NB4 (cell line): ENCODE results near the gene NXN.
A peak's percentile ranks its signal among the peaks of the same experiment; 100 is the strongest.
"Not testable (repeated sequence)": the region's sequence is repeated elsewhere in the genome, so short reads cannot be mapped to it uniquely, and the experiment has no call there.

Source experiments
- DNase-seq: peaks from one replicate; pipeline ENCODE4 v3.0.0; 2010; ENCODE audit warnings: low read depth
- H3K4me3 ChIP-seq: one replicate; pipeline ENCODE4 v1.5.1; 2011; ENCODE audit warnings: mild to moderate bottlenecking, low read depth, low read length, moderate library complexity
- MYC ChIP-seq: IDR thresholded peaks from 2 replicates; pipeline ENCODE4 v1.6.1; 2011; ENCODE audit warnings: low read depth, low read length
- POLR2A ChIP-seq: IDR thresholded peaks from 2 replicates; pipeline ENCODE4 v1.6.1; 2011; ENCODE audit warnings: mild to moderate bottlenecking; ENCODE audit not compliant: insufficient read length; ENCODE audit errors: extremely low read depth
- TF ChIP-seq, protein P1 (sequence below): IDR thresholded peaks from 2 replicates; pipeline ENCODE4 v1.6.1; 2011; ENCODE audit warnings: low read depth, low read length
- TF ChIP-seq, protein P2 (sequence below): IDR thresholded peaks from one replicate; pipeline ENCODE4 v1.5.1; 2012; ENCODE audit warnings: low read depth, low read length

The NXN gene

DNA sequence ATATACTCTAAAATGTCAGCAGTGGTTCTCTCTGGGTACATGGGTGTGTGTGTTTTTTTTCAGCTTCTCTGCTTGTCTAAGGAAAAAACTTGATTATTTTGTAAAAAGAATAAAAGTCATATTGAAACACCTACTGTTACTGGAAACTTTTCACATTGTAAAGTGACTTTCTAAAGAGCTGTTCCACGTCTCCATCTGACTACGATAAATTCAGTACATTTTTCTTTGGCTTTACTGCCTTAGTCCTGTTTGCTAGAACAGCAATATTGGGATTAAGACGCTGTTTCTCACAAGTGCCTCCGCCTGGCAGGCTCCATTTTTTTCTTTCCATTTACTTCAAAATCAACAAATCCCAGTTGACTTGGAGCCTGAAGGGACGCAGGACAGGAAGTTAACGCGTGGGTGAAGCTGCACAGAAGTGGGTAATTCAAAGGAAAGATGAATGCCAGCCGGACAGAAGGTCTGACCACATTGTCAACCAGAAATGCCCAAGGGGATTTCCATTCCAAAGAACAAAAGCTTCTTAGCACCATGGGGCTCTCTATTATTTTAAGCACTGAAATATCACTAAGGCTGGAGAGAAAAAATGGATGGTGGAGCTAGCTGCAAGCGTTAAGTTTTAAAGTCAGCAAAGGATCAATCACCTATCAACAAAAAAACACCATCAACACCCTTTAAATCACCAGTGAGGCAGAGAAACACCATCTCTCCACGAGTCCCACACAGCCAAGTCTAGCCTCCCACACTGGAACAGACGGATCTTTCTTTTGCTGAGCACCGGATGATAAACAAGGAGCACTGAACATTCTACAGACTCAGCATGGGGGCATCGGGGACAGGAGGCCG, 205.9 kb downstream of the NXN start:
- no peak overlapping the region for H3K4me3 ChIP-seq
- DNase-seq, result peak; percentile 54
- TF ChIP-seq MYC, result no peak
- TF ChIP-seq, protein P1, sequence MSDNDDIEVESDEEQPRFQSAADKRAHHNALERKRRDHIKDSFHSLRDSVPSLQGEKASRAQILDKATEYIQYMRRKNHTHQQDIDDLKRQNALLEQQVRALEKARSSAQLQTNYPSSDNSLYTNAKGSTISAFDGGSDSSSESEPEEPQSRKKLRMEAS, result no peak
- TF ChIP-seq, protein P2, sequence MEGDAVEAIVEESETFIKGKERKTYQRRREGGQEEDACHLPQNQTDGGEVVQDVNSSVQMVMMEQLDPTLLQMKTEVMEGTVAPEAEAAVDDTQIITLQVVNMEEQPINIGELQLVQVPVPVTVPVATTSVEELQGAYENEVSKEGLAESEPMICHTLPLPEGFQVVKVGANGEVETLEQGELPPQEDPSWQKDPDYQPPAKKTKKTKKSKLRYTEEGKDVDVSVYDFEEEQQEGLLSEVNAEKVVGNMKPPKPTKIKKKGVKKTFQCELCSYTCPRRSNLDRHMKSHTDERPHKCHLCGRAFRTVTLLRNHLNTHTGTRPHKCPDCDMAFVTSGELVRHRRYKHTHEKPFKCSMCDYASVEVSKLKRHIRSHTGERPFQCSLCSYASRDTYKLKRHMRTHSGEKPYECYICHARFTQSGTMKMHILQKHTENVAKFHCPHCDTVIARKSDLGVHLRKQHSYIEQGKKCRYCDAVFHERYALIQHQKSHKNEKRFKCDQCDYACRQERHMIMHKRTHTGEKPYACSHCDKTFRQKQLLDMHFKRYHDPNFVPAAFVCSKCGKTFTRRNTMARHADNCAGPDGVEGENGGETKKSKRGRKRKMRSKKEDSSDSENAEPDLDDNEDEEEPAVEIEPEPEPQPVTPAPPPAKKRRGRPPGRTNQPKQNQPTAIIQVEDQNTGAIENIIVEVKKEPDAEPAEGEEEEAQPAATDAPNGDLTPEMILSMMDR, result no peak
- no peak for TF ChIP-seq POLR2A

DNA sequence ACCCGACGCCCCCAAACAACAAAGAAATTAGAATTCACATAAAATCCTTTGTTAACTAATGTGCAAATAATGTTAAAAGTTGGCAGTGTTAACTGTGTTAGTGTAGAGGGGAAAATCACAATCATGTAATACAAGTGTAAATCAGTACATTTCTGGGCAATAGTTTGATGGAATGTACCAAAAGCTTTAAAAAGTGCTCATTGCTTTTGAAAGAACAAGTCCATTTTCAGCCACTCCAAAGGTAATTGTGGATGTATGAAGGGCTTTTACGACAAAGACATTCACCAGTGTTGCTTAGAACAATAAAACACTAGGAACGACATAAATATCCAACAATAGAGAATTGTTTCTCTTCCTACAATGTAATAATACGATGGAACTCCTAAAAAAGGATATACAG, 206.6 kb downstream of the NXN start:
- TF ChIP-seq, protein P2, result no peak
- no peak for TF ChIP-seq MYC
- TF ChIP-seq, protein P1, result no peak
- TF ChIP-seq POLR2A, result no peak
- H3K4me3 ChIP-seq, result no peak overlapping the region
- DNase-seq, result no peak

DNA sequence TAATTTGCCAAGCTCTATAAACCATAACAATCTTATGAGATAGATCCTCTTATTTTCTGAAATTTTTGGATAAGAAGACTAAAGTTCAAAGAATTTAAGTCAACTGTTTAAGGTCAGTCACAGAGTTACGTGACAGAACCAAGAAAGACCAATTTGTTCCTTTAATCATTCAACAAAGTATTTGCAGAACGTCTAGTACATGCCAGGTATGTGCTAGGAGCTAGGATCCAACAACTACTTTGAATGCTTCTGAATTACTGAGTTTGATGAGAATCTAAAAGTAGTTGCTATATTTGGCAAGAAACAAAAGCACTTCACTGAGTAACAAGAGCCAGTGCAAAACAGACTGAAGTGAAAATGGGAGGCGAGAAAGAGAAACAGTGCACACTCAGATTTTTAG, 212.5 kb downstream of the NXN start:
- DNase-seq, result no peak
- no peak for TF ChIP-seq MYC
- TF ChIP-seq, protein P2, result no peak
- TF ChIP-seq POLR2A, result no peak
- H3K4me3 ChIP-seq, result no peak overlapping the region

DNA sequence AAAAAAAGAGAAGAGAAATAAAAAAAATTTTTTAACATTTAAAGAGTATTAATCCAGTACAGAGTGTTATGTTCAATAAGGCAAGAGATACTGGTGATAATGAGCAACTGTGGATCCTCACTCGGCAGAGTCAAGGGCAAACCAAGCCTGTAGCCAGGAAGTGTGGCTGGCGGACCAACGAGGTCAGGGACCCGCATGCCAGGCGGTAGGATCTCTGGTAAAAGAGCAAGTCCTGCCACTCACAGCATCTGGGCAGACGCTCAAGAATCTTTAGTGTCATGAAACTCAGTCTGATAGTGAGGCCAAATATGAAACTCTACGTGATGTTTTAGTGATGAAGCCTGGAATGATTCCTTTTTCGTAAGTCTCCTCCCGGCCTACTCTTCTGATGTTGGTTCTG, 219.2 kb downstream of the NXN start:
- no peak for DNase-seq
- no peak overlapping the region for H3K4me3 ChIP-seq
- TF ChIP-seq, protein P1, result no peak
- TF ChIP-seq, protein P2, result no peak
- TF ChIP-seq MYC, result no peak
- TF ChIP-seq POLR2A, result no peak

DNA sequence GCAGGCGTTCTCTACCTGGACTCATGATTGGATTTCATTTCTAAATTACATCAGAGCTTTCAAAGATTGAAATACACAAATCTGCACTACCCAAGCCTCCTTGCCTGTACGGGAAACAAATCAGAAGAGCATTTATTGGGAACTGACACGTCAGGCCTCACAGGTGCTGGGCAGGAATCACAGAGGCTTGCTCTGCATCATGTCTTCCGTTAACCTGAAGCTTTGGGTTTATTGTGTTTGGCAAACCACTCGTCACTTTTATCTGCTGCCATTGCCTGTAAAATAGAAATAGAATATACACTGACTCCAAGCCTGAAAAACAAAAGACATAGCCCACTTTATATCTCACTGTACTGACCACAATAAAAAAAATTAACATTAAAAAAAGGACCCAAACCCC, 219.6 kb downstream of the NXN start:
- DNase-seq, result no peak
- no peak overlapping the region for H3K4me3 ChIP-seq
- TF ChIP-seq, protein P2, result no peak
- TF ChIP-seq POLR2A, result no peak
- no peak for TF ChIP-seq MYC
- TF ChIP-seq, protein P1, result no peak

DNA sequence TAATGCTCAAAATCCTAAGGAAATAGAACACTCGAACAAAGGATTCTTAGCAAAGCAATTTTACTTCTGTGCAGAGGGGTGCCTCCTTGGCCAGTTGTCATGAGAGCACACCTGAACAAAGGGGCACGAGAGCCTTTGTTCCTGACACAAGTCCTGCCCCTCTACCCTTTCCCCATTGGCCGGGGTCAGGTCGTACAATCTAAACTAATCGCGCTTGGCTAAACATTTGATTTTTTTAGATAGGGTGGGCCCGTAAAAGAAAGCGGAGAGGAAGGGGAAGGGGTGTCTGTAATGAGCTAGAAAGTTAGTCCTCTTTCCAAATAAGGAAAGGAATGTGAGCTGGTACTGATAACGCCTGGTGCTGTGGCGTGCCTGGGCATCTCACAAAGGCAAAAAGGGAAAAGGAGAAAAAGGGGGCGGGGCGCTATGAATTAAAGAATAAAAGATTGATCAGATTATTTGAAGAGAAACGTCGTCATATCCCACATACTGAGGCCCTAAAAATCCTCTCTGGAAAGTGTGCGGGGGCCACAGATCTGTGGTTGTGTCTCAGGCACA, 223.5 kb downstream of the NXN start:
- H3K4me3 ChIP-seq, DNase-seq: not testable (repeated sequence)

DNA sequence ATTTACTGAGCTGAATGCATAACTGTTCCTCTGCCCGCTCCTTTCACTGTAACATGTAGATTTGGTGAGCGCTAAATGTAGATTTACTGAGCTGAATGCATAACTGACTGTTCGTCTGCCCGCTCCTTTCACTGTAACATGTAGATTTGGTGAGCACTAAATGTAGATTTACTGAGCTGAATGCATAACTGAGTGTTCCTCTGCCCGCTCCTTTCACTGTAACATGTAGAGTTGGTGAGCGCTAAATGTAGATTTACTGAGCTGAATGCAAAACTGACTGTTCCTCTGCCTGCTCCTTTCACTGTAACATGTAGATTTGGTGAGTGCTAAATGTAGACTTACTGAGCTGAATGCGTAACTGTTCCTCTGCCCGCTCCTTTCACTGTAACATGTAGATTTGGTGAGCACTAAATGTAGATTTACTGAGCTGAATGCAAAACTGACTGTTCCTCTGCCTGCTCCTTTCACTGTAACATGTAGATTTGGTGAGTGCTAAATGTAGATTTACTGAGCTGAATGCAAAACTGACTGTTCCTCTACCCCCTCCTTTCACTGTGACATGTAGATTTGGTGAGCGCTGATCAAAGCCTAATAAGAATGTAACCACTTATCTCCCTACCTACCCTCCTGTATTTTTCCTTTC, 224.1 kb downstream of the NXN start:
- not testable (repeated sequence) for DNase-seq, H3K4me3 ChIP-seq
